Tibial artery (tissue), 4 donors: ENCODE data around the gene ADAMTSL1.

Experiments used
- DNase-seq, 2 donors: peaks; one replicate each; pipeline ENCODE4 v3.0.0-alpha.2; 2019
- H3K27ac ChIP-seq, 2 donors: fragments of 200-600 bp; sonication (generic) in 1 of 2; 1 replicate in 1 of 2; 2 replicates in 1 of 2; pipeline ENCODE4 v1.5.1; 2018 to 2019; ENCODE audit warnings: mild to moderate bottlenecking in 1 of 2
- H3K27me3 ChIP-seq, 2 donors: fragments of 200-600 bp; sonication (generic) in 1 of 2; one replicate each; pipeline versions ENCODE4 v1.5.1 to v1.6.0; 2016 to 2019
- H3K36me3 ChIP-seq, 3 donors: fragments of 200-600 bp; sonication (generic) in 2 of 3; one replicate each; pipeline ENCODE4 v1.5.1; 2016 to 2019; ENCODE audit warnings: mild to moderate bottlenecking in 2 of 3
- H3K4me1 ChIP-seq, 4 donors: fragments of 200-600 bp; sonication (generic) in 2 of 4; 1 replicate in 3 of 4; 2 replicates in 1 of 4; pipeline ENCODE4 v1.5.1; 2016 to 2019
- H3K4me3 ChIP-seq, 2 donors: fragments of 200-600 bp; sonication (generic) in 1 of 2; 1 replicate in 1 of 2; 2 replicates in 1 of 2; pipeline ENCODE4 v1.5.1; 2018 to 2019; ENCODE audit warnings: mild to moderate bottlenecking in 2 of 2
- H3K9me3 ChIP-seq, 3 donors: fragments of 200-600 bp; sonication (generic) in 1 of 3; one replicate each; pipeline ENCODE4 v1.5.1; 2016 to 2019
- CTCF ChIP-seq, 2 experiments: fragments of 200-600 bp in 1 of 2; fragments of 450-650 bp in 1 of 2; IDR thresholded peaks; one replicate each; pipeline ENCODE4 v1.5.1; 2017 to 2019; ENCODE audit warnings: antibody characterized with exemption in 2 of 2, mild to moderate bottlenecking in 1 of 2, moderate library complexity in 1 of 2
- intact Hi-C: fragments of 100-400 bp; cut with DNase I; formaldehyde crosslinking; loops from one replicate; pipeline ENCODE4 v1.15.0; 2023; ENCODE audit warnings: low total_unique reads

ADAMTSL1 gene

DNA sequence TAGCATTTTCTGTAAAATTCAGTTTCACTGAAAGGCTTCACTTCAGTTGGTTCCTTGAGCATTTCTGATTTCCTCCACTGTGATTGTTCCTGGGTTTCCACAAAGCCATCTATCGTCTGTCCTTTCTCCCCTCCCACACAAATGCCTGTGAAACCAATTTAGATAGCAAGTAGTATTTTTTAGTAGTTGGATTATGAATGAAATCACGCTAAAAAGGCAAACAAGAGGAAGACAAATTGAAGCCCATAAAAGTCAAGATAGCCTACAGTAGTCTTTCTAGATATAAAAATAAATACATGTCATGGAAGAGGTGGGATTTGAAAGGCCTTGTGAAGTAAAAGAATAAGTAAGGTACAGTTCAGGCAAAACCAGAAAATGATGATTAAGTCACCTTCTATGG lies 162.8 kb downstream of the ADAMTSL1 start:
- Histone ChIP-seq H3K4me3 (no peak overlapping the region), H3K4me1 (peaks cover 0 to 18% (median 7%) of the 10 kb centered on the region in 4 donors), H3K27me3 (no peaks in the 10 kb centered on the region), H3K36me3 (no peaks in the 10 kb centered on the region), H3K9me3 (no peaks in the 10 kb centered on the region), H3K27ac (no peak overlapping the region)
- intact Hi-C loops = no loop called here
- no peak for TF ChIP-seq CTCF (IDR thresholded peaks at IDR 0.05)
- DNase-seq = no peak

DNA sequence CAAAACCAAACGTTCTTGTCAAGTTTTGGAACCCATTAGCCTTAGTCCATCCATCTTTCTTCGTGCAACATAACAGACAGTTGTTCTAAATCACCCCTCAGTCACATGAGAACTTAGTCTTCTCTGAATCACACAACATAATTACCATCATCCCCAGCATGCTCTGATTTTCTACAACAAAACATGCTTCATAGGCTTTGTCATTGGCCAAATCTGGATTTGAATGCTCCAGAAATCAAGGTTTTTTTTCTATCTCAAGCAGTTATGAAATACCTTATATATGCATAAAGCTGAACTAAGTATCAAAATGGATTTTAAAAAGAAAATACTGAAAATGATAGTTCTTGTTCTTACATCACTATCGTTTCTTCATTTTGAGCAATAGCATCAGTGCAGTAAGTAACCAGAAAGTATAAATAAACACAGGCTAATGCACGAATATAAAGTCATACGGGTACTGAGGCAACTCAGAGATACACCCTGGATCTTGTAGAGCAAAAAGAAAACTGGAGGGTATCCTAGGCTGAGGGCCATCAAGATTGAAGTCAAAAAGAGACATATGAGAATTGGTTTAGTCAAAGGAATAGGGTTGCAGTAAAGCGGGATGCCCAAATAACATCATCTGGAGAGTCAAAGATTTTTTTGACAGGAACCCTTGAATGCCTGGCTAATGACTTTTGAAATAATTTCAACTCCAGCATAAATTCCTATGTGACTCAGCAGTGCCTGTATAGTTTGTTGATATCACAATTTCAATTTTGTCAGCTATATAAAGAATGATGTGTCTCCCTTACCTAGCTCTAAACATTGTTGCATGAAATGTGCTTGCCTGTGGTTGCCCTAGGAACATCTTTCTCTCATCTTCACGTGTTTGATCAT lies 164.7 kb downstream of the ADAMTSL1 start:
- H3K27me3 ChIP-seq = no peaks in the 10 kb centered on the region
- no peak overlapping the region for H3K4me3 ChIP-seq
- H3K4me1 ChIP-seq = peaks cover 0 to 3% (median 0%) of the 10 kb centered on the region in 4 donors
- no peak for DNase-seq
- TF ChIP-seq CTCF (IDR thresholded peaks at IDR 0.05) = no peak
- H3K36me3 ChIP-seq = no peaks in the 10 kb centered on the region
- H3K9me3 ChIP-seq = no peaks in the 10 kb centered on the region
- intact Hi-C loops = no loop called here
- no peak overlapping the region for H3K27ac ChIP-seq

DNA sequence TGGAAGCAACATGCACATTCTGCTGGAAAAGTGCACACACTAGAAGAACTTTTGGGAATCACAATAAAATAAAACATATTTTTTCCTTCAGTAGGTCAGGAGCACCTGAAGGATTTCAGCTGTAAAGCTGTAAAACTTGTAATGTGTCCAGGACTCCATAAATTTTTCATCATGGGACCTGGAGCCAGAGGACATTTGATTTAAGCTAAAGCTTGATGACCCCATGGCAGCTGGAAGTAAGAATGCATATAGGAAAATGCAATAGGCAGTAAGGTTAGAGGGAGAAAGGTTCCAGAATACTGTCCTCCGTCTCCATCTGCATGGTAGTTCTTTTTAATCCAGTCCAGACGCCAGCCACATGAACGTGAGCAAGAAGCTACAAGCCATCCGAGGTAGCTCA lies 166.0 kb downstream of the ADAMTSL1 start:
- no peak for TF ChIP-seq CTCF (IDR thresholded peaks at IDR 0.05)
- no peak overlapping the region for H3K4me3 ChIP-seq
- H3K9me3 ChIP-seq = no peaks in the 10 kb centered on the region
- H3K27ac ChIP-seq = no peak overlapping the region
- no peaks in the 10 kb centered on the region for H3K4me1 ChIP-seq
- DNase-seq = no peak
- no peaks in the 10 kb centered on the region for H3K36me3 ChIP-seq
- H3K27me3 ChIP-seq = no peaks in the 10 kb centered on the region
- intact Hi-C loops = no loop called here

DNA sequence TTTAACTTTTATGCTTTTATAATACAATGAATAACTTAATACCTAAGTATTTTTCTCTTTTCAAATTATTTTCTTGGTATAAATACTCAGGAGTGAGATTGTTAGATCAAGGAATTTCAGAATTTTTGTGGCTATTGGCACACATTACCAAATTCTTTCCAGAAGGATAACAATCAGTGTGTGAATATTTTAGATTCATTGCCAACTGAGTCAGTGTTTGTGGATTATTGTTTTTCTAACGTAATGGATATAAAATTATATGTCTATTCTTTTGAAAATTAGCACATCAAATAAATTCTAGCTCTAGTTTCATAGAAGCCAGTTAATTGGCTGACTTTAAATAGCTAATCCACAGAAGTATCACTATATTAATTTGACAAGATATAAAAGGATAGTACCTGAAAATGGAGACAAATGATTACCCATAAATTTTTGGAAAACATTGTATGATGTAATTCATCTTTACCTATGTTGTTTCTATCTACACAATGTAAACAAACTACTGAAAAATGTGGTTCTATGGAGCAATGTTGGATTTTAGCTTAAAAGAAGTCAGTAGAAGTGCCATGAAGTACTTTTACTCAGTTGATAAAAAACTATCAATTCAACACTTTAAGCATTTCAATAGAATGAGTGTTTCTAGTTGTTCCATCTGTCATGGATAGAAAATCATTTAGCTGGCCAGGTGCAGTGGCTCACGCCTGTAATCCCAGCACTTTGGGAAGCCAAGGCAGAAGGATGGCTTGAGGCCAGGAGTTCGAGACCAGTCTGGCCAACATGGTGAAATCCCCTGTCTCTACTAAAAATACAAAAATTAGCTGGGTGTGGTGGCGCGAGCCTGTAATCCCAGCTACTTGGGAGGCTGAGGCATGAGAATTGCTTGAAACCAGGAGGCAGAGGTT lies 185.1 kb downstream of the ADAMTSL1 start:
- no peak for DNase-seq
- no peak for TF ChIP-seq CTCF (IDR thresholded peaks at IDR 0.05)
- intact Hi-C loops = no loop called here

DNA sequence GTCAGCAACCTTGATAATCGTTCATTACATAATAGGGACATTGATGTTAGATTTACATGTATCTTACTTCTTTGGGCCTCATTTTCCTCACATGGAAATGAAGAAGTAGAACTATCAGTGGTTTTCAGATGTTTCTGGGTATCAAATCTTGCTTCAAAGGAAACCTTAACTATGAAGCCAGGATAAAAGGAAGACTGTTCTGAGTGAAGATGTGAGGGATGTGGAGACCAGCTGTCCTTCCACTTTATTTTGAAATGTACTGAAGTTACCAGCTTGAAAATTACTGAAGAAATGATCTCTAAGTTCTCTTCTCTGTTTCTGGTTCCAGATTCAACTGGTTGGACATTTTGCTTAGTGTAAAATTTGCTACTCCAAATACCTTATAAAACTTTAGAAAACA lies 186.0 kb downstream of the ADAMTSL1 start:
- no peak for DNase-seq
- Histone ChIP-seq H3K27ac (no peak overlapping the region), H3K4me1 (peaks cover 0 to 16% (median 2%) of the 10 kb centered on the region in 4 donors), H3K4me3 (no peak overlapping the region), H3K27me3 (no peaks in the 10 kb centered on the region), H3K36me3 (no peaks in the 10 kb centered on the region), H3K9me3 (no peaks in the 10 kb centered on the region)
- no peak for TF ChIP-seq CTCF (IDR thresholded peaks at IDR 0.05)
- intact Hi-C loops = no loop called here

More for the DNA sequence above, 185.1 kb downstream of the ADAMTSL1 start:
- H3K36me3 ChIP-seq = no peaks in the 10 kb centered on the region
- no peak overlapping the region for H3K27ac ChIP-seq
- H3K27me3 ChIP-seq = no peaks in the 10 kb centered on the region
- H3K9me3 ChIP-seq = no peaks in the 10 kb centered on the region
- H3K4me3 ChIP-seq = no peak overlapping the region
- peaks cover 0 to 16% (median 2%) of the 10 kb centered on the region in 4 donors for H3K4me1 ChIP-seq
